ENCODE data around the gene ABCB1. TPM values are rescaled to one million over a fixed set of nuclear protein-coding genes. Genes with fewer than 3 reads are reported as not detected.

Gene ABCB1
- total and polyA plus RNA-seq, 2 of the 13 experiments (the other 11 are each of a cell fraction or from before 2014, with no cell fraction given) = 42.8 to 52.6 TPM

DNA sequence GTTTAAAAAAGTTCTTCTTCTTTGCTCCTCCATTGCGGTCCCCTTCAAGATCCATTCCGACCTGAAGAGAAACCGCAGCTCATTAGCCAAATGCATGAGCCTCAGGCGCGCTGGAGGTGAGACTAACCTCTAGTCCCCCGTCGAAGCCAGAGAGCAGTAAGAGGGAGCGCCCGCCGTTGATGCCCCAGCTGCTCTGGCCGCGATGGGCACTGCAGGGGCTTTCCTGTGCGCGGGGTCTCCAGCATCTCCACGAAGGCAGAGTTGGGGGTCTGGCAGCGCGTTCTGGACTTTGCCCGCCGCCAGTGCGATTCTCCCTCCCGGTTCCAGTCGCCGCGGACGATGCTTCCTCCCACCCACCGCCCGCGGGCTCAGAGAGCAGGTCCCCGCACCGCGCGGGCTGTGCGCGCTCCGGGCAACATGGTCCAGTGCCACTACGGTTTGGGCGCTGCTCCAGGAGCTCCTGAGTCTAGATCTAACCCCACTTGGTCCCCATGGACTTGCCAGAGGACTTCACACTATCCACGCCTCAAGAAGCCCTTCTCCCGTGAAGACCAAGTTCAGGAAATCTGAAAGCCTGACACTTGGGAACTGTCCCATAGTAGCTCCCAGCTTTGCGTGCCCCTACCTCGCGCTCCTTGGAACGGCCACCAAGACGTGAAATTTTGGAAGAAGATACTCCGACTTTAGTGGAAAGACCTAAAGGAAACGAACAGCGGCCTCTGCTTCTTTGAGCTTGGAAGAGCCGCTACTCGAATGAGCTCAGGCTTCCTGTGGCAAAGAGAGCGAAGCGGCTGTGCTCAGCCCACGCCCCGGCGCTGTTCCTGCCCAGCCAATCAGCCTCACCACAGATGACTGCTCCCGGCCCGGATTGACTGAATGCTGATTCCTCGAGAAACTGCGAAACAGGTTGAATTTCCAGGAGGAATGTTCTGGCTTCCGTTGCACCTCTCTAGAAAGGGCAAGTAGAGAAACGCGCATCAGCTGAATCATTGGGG is at the start of gene ABCB1 (continued):
- TF ChIP-seq HMGXB3 (CRISPR knock-in tag; IDR thresholded peaks at IDR 0.05; ENCODE audit: borderline replicate concordance) (no peak; the same call in none of the 2 replicates), ZBTB43 (CRISPR knock-in tag; conservative IDR thresholded peaks at IDR 0.05) (no peak), KDM3A (CRISPR knock-in tag; IDR thresholded peaks at IDR 0.05; ENCODE audit: low read depth) (no peak), GABPA (IDR thresholded peaks at IDR 0.05; ENCODE audit: low read depth, low read length) (no peak), GABPA (CRISPR knock-in tag; IDR thresholded peaks at IDR 0.05; ENCODE audit: low read depth) (peak; percentile 50), ZSCAN21 (CRISPR knock-in tag; IDR thresholded peaks at IDR 0.05; ENCODE audit: borderline replicate concordance) (no peak), ZNF569 (CRISPR knock-in tag; IDR thresholded peaks at IDR 0.05; ENCODE audit: borderline replicate concordance) (no peak), KDM5A (IDR thresholded peaks at IDR 0.05; ENCODE audit: borderline replicate concordance, low read length) (no peak), ZNF772 (CRISPR knock-in tag; IDR thresholded peaks at IDR 0.05) (peak; percentile 37), CREB1 (IDR thresholded peaks at IDR 0.05) (no peak), CREB1 (CRISPR knock-in tag; IDR thresholded peaks at IDR 0.05) (no peak), SMAD3 (CRISPR knock-in tag; IDR thresholded peaks at IDR 0.05) (no peak)
- TF ChIP-seq, protein P1, sequence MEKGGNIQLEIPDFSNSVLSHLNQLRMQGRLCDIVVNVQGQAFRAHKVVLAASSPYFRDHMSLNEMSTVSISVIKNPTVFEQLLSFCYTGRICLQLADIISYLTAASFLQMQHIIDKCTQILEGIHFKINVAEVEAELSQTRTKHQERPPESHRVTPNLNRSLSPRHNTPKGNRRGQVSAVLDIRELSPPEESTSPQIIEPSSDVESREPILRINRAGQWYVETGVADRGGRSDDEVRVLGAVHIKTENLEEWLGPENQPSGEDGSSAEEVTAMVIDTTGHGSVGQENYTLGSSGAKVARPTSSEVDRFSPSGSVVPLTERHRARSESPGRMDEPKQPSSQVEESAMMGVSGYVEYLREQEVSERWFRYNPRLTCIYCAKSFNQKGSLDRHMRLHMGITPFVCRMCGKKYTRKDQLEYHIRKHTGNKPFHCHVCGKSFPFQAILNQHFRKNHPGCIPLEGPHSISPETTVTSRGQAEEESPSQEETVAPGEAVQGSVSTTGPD (CRISPR knock-in tag; IDR thresholded peaks at IDR 0.05) = no peak
- TF ChIP-seq, protein P2, sequence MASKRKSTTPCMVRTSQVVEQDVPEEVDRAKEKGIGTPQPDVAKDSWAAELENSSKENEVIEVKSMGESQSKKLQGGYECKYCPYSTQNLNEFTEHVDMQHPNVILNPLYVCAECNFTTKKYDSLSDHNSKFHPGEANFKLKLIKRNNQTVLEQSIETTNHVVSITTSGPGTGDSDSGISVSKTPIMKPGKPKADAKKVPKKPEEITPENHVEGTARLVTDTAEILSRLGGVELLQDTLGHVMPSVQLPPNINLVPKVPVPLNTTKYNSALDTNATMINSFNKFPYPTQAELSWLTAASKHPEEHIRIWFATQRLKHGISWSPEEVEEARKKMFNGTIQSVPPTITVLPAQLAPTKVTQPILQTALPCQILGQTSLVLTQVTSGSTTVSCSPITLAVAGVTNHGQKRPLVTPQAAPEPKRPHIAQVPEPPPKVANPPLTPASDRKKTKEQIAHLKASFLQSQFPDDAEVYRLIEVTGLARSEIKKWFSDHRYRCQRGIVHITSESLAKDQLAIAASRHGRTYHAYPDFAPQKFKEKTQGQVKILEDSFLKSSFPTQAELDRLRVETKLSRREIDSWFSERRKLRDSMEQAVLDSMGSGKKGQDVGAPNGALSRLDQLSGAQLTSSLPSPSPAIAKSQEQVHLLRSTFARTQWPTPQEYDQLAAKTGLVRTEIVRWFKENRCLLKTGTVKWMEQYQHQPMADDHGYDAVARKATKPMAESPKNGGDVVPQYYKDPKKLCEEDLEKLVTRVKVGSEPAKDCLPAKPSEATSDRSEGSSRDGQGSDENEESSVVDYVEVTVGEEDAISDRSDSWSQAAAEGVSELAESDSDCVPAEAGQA (IDR thresholded peaks at IDR 0.05; ENCODE audit: low read depth) = no peak
- TF ChIP-seq, protein P2 (CRISPR knock-in tag; IDR thresholded peaks at IDR 0.05; ENCODE audit: borderline replicate concordance) = no peak
